GM18858 (cell line): ENCODE data around the gene PLPP7.
"Not testable (repeated sequence)": the region's sequence is repeated elsewhere in the genome, so short reads cannot be mapped to it uniquely, and the experiment has no call there.

Experiments
- ATAC-seq: cut with Tn5 transposase; IDR thresholded peaks from one replicate; pipeline ENCODE4 v1.9.1; 2021; ENCODE audit not compliant: unreplicated experiment

Gene PLPP7

DNA sequence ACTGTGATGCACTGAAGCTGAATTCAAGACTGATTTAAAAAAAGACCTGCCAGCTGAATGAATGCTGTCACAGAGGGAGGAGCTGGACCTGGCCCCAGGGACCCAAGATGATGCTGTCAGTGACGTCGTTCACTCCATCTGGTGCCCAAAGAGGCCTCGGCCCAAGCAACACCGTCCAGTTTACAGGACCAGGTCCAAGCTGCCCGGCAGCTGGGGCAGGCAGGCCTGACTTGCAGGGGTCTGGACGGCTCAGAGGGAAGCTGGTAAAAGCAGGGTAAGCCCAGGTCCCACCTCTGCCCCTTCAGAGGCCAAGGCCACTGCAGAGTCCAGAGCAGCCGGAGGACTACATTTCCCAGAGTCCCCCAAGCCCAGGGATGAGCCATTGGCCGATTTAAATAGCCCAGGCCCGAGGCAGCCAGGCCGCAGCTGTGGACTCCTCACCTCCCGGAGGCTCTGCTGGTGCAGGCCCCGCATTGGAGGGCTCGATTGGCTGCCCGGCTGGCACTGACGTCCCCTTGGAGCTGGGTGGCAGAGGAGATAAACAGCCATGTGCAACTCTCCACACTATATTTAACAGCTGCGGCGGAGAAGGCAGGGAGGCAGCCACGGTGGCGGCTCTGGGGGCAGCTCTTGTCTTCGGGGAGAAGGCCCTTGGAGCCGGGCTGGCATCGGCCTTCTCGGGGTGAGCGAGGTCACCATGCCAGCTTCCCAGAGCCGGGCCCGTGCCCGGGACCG is at the start of gene PLPP7:
Gene PLPP7, plus strand, starts transcription at position 423 of the 735 bp plus-strand sequence. Its CDS starts 275 bp downstream, at position 698.
- ATAC-seq, result no peak

DNA sequence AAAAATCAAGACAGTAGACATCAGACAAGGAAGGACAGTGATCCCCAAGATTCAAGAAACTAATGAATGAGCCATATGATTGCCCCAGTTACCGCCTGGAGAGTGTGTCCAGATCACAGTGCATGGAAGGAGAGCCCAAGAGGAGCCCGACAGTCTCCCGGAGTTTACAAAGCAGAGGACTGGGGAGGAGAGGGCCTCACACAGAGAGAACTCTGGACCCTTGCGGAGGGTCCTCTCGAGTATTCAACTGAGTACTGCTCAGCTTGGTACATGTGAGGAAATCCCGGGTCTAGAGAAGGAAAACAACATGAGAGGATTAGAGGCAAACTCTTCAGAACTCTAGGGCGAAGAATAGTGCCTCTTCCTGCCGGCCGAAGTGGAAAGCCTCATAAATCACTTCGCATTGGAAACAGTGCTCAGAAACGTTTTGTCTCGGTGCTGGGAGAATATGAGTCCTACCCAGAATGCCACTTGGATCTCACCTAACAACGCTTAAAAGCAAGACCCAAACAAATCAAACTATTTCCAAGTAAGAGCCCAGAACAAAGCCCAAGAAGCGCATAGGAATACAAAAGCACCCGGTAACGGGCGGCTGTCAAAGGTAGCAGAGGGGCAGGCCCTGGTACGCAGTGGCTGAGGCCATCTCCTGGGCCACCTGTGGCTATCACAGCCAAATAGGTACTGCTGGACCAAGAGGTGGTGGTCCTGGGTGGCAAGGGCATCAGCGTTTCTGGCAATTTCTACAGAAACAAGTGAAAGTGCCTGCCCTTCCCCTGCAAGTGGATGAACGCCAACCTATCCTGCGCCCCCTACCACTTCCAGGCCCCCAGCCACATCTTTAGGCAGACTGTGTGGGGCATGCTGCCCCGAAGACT is 49.2 kb upstream of the PLPP7 start:
- ATAC-seq, result no peak

DNA sequence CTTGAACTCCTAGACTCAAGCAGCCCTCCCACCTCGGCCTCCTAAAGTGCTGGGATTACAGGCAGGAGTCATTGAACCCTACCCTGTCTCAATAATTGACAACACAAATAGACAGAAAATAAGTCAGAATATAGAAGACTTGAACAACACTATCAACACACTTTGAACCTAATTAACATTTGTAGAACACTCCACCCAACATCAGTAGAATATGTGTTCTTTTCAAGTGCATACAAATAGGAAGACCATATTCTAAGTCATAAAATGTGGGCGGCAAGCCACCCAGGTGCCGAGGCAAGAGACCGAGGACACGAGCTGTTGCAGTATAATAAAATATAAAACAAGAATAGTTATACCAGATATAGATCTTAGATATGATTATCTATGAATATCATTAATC is 45.2 kb upstream of the PLPP7 start:
- ATAC-seq, result not testable (repeated sequence)

DNA sequence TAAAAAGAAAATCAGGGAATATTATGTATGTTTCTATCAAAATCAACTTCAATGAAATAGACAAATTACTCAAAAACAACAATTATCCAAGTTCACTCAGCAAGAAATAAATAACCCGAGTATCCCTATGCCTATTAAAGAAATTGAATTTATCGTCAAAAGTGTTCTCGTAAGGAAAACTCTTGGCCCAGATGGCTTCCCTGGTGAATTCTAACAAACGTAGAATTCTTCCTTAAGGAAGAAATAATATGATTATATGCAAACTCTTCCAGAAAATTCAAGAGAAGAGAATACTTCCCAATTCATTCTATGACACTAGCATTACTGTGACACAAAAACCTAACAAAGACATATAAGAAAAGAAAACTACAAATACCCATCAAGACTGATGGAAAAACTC is 42.9 kb upstream of the PLPP7 start:
- ATAC-seq, result no peak

DNA sequence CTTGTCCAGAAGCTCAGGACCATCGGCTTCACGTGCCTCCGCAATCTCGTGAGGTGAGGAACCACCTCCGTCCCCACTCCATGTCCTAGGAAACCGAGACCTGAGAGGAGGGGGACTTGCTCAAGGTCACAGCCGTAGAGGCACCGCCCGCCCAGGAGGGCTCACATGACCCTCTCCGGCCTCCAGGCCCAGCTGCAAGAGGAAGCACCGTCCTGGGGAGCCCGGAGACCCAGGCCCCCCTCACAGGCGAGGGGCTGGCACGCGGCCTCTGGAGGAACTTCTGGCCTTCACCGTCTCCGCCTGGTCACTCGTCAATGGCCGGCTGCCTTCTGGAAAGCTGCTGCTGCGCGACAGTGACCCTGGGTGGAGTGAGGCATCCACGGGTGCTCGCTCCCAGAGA is 37.4 kb upstream of the PLPP7 start:
- ATAC-seq, result no peak

DNA sequence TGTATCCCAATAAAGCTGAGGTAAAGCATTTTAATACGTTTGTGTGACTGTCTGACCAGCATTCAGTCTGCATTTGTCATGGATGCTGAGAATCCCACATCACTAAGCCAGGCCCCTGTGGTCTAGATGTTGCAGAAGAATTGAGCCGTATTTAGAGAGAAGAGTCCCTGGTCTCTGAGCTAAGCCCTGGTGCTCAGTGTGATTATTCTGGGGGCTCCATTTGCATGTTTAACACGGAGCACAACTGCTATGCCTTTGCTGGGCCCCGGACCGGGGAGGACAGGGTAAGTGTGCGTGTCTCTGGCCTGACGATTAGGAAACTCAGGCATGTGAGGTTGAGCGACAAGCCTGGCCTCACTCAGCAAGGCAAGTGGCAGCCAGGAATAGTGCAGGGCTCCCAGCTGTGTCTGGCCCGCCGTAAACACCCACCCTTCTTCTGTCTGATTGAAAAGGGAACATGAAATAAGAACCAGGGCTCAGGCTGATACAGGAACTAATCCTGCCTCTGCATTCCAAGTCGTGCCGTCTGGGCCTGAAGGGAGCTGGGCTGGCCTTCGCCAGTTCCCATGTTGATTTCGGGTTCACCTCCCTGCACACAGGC is 35.5 kb upstream of the PLPP7 start:
- ATAC-seq, result no peak

DNA sequence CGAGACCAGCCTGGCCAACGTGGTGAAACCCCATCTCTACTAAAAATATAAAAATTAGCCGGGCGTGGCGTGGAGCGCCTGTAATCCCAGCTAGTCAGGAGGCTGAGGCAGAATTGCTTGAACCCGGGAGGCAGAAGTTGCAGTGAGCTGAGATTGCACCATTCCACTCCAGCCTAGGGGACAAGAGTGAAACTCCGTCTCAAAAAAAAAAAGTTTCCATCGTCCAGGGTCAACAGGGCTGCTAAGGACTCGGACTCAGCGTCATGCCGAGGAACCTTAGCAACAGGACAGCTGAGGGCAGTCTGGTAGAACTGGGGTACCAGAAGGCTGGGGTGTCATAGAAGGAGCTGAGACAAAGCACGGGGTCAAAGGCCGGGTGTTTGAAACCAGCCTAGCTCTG is 34.9 kb upstream of the PLPP7 start:
- no peak for ATAC-seq

DNA sequence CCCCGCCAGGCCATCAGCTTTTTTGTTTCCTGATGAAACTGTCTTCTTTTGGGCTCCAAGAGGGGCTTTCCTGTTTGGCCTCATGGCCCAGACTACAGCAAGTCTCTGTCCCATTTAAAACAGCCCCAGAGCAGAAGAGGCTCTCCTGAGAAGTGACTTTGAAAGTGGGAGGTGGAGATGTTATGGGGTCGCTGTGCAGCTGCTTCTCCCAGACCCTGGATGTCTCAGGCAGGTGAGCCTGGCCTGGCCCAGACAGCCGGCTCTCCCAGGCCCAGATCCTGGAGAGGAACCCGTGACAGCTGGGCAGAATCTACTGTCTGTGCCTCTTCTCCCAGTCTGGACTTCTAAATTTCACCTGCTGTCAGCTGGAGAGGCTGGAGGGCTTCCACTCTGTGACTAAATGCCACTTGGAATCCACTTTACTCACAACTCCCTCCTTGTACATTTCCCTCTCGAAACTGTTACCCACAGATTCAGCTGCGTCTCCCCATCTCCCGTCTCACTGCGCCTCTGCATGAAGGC is 33.8 kb upstream of the PLPP7 start:
- no peak for ATAC-seq

DNA sequence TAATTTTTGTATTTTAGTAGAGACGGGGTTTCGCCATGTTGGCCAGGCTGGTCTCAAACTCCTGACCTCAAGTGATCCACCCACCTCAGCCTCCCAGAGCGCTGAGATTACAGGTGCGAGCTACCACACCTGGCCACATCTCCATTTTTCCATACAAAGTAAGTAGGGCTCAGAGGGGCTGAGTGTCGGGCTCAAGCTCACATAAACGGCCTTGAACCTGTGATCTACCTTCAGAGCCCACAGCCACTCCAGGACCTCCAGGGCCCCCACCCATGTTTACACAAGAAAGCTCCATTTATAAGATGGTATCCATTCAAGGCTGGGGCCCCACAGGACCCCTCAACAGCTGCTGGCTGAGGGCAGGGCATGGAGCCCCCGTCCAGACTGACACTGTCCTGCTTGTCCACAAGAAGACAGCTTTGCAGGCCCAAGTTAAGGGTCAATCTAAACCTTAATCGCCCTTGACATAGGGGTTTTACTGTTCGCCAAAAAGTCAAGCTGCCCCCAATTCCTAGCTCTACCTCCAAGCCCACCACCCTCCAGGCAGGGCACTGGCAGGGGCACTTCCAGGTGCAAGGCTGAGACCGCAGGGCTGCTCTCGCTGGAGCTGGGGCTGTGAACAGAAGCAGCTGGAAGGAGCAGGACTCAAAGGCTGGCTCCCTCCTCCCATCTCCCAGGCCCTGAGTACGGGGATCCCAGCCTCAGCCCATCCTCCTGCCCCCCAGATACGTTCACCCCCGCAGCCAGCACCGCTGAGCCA is 32.1 kb upstream of the PLPP7 start:
- no peak for ATAC-seq

DNA sequence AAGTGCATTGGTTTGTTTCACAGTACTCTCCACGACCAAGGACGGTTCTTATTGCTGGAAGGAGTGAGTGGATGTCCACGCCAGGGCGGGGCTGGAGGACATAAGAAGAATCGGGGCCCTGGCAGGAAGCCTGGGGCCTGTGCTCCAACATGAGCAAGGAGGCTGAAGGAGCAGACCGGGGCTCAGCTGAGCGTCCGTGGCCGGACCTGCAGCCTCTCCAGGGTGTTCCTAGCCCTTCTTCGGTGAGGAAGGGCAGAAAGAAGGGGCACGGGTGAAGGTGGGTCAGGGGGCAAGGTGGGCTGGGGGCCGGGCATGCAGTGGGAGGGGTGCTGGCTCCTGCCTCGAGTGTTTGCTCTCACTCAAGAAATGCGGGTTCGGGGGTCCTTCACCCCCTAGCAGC is 31.3 kb upstream of the PLPP7 start:
- ATAC-seq, result no peak

DNA sequence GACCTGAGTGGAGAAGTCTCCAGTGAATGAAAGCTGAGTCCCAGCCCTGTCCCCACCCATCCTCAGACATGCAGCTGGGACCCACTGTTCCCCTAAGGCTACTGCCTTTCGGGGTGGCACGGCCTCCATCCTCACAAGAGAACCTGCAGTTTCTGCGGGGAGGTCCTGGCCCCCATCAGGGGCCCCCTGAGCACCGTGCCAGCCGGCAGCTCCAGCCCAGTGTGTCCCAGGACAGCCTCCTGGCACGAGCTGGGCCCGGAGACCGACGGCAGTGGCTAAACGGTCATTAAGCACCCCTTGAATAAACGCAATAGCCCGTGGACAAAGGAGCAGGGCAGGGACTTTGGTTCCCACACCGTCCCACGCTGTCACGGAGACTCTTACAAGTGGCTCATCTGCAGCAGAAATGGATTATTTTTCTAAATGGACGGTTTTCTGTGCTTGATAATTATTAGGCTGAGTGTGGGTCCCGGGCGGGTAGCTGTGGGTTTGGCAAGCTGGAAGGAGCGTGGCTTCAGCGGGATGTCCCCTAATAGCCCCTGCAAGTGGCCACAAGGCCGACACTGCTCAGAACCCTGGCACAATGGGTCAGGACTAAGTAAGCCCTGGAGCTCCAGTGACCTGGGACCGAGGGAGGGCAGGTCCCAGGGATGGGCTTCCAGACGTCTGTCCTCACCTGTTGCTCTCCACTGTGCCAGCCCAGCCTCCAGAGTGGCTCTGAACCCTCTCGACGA is 30.7 kb upstream of the PLPP7 start:
- no peak for ATAC-seq

DNA sequence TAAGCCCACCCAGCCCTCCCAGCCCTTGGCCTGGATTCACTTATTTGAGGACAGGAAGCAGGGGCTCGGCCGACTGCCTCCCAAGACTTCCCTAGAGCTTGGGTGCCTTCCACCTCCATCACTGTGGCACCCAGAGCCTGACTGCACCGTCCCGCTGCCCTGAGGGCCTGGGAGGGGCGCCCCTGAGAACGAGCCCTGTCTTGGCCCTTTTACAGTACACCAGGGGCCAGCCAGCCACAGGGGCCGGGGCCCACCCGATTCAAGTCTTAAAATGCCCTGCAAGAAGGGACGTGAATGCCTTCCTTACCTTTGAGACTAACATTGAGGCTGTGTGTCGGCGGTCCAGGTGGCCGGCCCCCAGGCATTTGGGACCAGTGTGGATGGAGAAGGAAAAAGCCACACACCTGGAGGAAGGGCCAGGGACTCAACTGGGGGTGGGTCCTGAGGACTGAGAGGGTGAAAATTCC is 30.1 kb upstream of the PLPP7 start:
- no peak for ATAC-seq

DNA sequence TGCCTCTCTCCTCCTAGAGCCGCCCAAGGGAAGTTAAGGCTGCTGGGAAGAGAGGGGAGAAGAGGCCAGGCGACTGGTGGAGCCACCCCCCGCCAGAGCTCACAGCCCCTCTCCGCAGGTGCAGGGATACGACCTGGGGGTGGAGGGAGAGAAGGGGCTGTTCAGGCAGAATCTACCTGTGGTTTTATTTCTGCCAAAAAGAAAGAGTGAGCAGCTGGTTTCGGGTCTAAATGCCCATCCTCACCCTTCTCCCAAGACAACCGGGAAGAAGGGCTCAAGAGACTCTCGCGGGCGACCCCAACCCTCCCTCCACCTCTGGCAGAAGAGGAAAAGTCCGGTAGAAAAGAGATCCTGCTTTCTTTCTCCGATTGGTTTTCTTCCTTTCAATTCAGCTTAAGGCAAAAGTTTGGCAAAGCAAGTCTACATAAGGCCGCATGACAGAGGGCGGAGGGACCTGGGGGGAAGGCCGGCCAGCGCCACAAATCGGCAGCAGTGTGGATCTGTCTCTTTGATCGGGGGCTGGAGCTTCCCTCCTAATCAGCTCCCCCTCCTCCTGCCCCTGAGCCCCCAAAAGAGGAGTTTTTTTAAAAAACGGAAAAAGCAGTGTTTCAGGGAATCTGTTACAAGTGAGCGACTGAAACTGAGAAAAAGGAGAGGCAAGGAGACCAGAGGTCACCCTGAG is 29.5 kb upstream of the PLPP7 start:
- no peak for ATAC-seq

DNA sequence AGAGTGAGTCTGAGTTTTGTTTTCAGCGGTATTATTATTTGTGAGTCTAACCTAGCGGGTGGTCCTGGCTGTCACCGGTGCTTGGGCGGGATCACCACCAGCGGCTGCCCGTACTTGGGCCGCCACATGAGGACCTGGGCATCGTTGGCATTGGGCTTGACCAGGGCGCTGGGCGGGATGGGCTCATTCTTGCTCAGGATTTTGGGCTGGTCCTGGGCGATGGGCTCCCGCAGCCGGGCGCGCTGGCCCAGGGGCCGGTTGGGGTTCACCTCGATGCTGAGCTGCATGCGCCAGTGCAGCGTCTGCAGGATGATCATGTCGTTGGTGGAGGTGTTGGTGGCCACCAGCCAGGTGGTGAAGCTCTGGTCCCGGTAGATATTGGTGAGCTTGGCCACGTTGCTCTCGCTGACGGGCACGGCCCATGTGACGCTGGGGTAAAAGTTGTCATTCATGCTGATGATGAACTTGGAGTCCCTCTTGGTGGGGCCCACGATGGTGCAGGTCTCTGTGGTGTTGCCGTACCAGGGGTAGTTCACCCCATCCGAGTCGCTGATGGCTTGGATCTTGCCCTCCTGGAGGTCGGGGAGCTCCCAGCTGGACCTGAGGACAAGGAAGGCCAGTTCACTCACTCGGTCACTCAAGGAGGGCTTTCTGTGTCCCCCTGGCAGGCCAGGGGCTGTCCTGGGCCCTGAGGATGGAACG is 28.6 kb upstream of the PLPP7 start:
- ATAC-seq, result no peak

DNA sequence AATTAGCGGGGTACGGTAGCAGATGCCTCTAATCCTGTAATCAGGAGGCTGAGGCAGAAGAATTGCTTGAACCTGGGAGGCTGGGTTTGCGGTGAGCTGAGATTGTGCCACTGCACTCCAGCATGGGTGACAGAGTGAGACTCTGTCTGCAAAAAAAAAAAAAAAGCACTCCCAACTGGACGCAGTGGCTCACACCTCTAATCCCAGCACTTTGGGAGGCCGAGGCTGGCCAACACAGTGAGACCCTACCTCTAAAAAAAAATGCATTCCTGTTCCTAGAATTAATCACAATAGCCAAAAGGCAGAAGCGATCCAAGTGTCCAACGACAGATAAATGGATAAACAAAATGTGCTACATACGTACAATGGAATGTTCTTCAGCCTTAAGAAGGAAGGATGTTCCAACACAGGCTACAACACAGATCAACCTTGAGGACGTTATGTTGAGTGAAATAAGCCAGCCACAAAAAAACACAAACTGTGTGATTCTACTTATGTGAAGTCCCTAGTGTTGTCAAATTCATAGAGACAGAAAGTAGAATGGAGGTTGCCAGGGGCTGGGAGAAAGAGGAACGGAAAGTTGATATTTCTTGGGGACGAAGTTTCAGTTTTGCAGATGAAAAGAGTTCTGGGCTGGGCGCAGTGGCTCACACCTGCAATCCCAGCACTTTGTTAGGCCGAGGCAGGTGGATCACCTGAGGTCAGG is 27.0 kb upstream of the PLPP7 start:
- no peak for ATAC-seq

DNA sequence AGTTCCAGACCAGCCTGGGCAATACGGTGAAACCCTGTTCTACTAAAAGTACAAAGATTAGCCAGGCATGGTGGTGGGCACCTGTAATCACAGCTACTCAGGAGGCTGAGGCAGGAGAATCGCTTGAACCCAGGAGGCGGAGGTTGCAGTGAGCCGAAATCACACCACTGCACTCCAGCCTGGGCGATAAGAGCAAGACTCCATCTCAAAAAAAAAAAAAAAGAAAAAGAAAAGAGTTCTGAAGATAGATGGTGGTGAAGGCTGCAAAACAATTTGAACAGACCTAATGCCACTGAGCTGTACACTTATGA is 26.5 kb upstream of the PLPP7 start:
- not testable (repeated sequence) for ATAC-seq

DNA sequence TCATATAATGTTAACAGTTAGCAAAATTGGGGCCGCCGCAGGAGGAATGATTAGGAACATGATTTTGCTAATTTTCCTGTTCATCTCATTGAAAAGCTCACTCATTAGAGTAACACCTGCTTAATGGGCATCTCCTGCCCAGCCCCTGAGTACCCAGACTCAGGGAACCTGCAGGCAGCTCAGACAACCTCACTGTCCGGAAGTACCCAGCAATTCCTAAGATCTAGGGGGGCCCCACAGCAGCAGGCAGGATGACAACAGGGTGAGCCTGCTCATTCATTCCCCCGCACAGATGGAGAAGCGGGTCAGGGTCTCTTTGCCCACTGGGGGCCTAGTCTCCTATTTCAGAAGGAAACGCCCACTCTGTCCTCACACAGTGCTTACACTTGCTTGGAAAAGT is 25.8 kb upstream of the PLPP7 start:
- no peak for ATAC-seq

DNA sequence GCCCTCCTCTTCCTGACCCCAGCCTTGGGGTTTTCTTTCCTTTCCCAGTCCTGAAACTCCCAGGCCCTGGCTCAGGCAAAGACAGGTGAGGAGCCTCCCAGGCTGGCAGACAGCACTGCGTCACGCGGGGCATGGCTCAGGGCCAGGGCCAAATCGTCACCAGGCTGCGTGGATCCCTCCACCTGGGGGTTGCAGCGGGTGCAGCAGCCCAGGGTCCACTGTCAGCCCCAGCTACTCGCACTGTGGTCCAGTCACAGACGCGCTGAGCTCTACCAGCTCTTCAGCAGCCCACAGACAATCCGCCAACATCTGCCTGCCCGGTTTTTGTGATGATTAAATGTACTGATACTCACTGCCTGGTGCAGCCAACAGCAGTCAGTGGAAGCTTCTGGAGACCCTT is 25.3 kb upstream of the PLPP7 start:
- no peak for ATAC-seq
